ENCODE measurements around the gene GLT1D1.

DNA sequence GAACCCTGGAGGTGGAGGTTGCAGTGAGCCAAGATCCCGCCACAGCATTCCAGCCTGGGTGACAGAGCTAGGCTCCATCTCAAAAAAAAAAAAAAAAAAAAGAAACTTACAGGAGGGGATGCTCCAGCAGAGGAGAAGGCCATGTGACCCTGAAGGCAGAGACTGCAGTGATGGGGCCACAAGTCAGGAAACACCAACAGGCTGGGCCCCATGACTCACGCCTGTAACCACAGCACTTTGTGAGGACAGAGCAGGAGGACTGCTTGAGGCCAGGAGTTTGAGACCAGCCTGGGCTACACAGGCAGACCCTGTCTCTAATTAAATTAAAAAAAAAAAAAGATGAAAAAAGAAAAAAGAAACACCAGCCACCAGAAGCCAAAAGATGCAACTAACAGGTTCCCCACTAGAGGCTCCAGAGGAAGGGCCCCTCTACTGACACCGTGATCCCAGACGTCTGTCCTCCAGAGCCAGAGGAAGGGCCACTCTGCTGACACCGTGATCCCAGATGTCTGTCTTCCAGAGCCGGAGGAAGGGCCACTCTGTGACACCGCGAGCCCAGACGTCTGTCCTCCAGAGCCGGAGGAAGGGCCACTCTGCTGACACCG lies 9.1 kb upstream of the GLT1D1 start:
- TF ChIP-seq POLR2A (IDR thresholded peaks at IDR 0.05), result no peak
- TF ChIP-seq EP300 (IDR thresholded peaks at IDR 0.05), result no peak
- TF ChIP-seq, protein P1, sequence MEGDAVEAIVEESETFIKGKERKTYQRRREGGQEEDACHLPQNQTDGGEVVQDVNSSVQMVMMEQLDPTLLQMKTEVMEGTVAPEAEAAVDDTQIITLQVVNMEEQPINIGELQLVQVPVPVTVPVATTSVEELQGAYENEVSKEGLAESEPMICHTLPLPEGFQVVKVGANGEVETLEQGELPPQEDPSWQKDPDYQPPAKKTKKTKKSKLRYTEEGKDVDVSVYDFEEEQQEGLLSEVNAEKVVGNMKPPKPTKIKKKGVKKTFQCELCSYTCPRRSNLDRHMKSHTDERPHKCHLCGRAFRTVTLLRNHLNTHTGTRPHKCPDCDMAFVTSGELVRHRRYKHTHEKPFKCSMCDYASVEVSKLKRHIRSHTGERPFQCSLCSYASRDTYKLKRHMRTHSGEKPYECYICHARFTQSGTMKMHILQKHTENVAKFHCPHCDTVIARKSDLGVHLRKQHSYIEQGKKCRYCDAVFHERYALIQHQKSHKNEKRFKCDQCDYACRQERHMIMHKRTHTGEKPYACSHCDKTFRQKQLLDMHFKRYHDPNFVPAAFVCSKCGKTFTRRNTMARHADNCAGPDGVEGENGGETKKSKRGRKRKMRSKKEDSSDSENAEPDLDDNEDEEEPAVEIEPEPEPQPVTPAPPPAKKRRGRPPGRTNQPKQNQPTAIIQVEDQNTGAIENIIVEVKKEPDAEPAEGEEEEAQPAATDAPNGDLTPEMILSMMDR (IDR thresholded peaks at IDR 0.05), result no peak

All from upper lobe of left lung (tissue), 4 donors.